ENCODE data around the gene ING3. TPM values are rescaled to one million over a fixed set of nuclear protein-coding genes. Genes with fewer than 3 reads are reported as not detected.

Gene ING3, protein sequence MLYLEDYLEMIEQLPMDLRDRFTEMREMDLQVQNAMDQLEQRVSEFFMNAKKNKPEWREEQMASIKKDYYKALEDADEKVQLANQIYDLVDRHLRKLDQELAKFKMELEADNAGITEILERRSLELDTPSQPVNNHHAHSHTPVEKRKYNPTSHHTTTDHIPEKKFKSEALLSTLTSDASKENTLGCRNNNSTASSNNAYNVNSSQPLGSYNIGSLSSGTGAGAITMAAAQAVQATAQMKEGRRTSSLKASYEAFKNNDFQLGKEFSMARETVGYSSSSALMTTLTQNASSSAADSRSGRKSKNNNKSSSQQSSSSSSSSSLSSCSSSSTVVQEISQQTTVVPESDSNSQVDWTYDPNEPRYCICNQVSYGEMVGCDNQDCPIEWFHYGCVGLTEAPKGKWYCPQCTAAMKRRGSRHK
- total RNA-seq (2014; rRNA removed; shearing (Covaris generic)) = 21.8 and 29.6 TPM in 2 replicates

DNA sequence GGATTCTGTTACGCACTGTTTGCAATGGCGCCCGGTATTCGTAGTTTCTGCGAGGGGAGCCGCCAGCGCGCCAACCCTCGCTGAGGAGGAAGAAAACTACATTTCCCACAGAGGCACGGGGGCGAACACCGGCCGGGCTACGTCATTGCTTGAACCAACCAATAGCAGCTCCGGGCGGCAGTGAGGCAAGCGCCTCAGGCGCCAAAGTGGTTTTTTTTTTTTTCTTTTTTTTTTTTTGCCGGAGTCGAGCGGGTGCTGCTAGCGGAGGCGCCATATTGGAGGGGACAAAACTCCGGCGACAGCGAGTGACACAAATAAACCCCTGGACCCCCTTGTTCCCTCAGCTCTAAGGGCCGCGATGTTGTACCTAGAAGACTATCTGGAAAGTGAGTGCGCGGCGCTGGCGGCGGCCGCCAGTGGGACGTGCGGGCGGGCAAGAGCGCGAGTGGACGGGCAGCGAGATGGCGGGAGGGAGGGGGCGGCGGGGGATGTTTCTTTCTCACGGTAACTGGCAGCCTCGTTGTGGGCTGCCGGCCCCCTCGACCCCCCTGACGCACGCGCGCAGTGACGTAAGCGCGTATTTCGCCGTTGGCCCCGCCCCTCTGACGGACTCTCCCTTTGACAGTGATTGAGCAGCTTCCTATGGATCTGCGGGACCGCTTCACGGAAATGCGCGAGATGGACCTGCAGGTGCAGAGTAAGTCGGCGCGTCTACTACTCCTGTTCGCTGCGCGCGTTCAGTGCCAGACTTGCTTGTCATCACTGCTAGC, at the start of gene ING3:
Gene ING3, plus strand, starts transcription at position 239 of the 770 bp plus-strand sequence. Its CDS starts 120 bp downstream, at position 359.

DNA sequence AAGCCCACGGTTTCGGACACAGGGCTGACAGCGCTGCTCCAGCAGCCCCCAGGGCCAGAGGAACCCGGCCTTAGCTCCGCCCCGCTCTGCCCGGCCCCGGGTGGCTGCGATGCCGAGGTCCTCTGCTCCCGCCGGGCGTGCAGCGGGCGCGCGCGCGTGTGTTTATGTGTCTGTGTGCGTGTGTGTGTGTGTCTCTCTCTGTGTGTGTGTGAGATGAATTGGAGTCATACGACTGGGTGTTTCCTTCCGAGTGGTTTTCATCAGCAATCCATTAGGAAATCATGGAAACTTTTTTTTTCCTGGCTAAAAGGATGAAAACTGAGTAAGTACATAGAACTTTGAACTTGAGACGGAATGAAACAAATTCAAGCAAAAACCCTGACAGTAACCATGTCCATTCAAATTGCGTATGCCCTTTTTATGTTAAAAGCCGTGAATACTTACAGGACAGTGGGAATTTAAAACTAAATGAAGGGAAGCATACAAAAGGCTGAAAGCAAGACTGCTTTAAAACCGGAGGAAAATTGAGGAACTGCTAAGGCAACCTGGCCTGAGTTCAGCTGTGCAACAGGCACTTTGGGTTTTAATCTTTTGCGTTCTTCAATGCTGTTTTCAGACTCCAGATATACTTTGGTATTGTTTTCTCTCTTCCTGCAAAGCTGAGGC, 38.1 kb downstream of the ING3 start, which contains the start of gene CPED1:
Gene CPED1, plus strand, starts transcription at position 121 of the 666 bp plus-strand sequence. CDS start 911 bp downstream, outside the sequence.

Small RNA genes lying within 50 kb of the gene (small RNA-seq; reads per million reads assigned to genes)
- gene RNA5SP240 = not detected

Other genes with a start within 250 kb of the ING3 start
- gene TSPAN12, start 92.6 kb upstream of the ING3 start, total RNA-seq (2014; rRNA removed; shearing (Covaris generic)) = 3.7 and 4.4 TPM in 2 replicates
- 0.88 and 1.6 TPM in 2 replicates for gene CPED1, start 37.9 kb downstream of the ING3 start, total RNA-seq (2014; rRNA removed; shearing (Covaris generic))

Data from A375 (cell line).